NCI-H526 (cell line): Measurements from ENCODE around the gene DLG1.

Experiments
- DNase-seq, 2 experiments: peaks; one replicate each; lab custom pipeline; 2025; lab: John Stamatoyannopoulos, UW

Gene DLG1

DNA sequence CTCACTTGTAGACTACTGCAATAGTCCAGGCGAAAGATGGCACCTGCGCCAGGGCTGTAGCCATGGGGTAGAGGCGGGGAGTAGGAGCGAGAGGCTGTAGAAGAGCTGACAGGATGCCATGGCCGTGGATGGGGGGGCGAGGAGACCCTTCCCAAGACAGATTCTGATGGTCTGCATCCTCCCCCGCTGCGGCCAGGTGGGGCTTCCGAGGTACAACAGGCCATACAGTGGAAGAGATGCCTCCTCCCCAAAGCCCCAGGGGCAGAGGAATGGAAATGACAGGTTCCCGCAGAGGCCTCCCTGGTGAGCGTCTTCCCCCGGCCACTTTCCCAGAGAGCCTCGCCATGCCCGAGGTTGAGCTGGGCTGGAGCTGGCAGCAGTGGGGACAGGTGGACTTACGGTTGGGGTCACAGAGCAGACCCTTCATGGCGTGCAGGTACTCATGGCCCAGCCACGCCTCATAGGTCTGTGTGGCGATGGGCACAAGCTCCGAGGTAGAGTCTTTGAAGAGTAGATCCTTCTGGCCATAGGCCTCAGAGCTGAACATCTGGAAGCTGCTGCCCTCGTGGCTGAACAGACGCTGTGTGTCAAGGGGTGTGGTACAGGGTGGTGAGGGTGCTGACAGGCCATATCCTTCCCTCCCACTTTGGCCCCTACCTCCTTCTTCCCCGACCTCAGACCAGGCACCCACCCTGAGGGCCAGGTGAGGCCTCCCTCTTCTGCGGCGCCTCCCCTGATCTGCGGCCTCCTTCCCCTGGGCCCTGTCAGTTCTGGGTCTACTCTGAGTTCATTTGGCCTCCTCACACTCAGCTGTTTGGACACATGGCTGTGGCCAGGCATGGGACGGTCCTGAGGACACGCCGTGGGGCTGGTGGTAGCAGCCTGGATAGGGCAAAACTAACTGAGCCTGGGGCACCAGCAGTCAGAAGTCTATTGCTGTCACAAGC, 282.3 kb downstream of the DLG1 start:
- DNase-seq: peak in 1 of 2 experiments; percentile 31

GRCh38 chr3:197014942-197015575, 283.4 kb downstream of the DLG1 start:
- no peak for DNase-seq

GRCh38 chr3:197014024-197014423, 284.4 kb downstream of the DLG1 start:
- no peak for DNase-seq

- DNase-seq: no peak
Observed at GRCh38 chr3:197012540-197012883, 285.9 kb downstream of the DLG1 start.

- DNase-seq: no peak
Observed at GRCh38 chr3:197011780-197012539, 286.5 kb downstream of the DLG1 start.

- DNase-seq: no peak
Observed at GRCh38 chr3:197010556-197011351, 287.7 kb downstream of the DLG1 start.

- no peak for DNase-seq
Observed at GRCh38 chr3:197009532-197010019, 288.8 kb downstream of the DLG1 start.

GRCh38 chr3:197008436-197009209, 289.8 kb downstream of the DLG1 start:
- no peak for DNase-seq

DNA sequence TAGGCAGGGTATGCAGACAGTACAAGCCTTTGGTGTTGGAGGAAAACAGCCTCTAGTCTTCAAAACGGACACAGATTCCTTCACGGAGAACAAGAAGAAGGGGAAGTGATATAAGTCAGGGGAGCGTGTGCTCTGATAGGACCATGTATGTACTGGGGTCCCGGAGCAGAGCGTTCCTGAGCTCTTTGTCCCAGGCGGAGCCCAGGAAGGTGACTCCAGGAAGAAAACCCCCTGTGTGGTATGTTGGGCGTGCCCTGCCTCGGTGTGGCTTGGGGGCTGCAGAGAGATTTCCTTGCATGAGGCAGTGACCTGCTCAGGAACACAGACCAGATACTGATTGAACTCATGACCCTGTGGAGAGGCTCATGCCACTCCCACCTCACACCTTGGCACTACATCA, 290.5 kb downstream of the DLG1 start:
- DNase-seq: no peak

DNA sequence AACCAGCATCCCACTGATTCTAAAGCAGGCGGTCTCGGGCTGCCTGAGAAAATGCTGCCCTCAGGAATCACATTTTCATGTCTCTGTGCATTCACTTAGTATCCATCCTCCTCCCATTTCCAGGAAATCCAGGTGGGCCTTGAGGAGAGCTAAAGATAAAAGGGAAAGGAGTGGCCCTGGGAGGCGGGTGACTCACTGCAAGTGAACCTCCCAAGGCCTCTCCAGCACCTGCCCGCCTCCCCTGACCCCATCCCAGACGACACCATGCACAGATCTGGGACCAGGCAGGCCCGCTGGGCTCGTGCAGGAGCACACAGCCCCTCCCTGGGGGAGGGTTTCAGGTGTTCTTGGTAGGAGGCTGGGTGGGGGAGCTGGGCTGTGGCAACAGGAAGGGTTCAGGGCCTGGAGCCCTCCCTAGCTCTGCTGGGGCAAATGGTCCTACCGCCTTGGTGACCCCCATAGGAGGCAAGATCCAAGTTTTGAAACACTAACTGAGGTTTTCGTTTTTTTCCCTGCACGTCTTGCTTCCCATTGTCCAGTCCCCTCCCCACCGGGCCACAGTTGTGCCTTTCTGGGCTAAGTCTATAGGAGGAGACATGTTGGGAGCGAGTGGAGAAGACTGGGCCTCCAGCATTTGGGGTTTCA, 291.0 kb downstream of the DLG1 start:
- no peak for DNase-seq

- no peak for DNase-seq
Observed at GRCh38 chr3:197006860-197007259, 291.6 kb downstream of the DLG1 start.

DNA sequence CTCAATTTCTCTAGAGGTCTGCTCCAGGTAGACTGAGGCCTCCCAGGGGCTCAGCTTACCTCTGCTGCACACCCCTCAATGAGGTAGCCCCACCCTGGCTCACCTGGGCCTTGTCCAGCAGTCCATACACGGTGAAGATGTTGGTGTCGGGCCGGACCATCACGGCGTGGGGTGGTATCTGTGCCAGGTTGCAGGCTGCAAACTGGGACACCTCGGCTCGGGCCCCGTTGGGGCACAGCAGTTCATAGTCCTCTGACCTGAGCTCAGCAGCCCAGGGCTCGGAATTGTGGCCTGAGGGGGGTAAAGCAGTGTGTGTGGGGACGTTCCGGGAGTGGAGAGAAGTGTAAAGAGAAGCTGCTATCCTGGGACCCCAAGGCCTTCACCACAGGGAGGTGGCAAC, 292.0 kb downstream of the DLG1 start:
- no peak for DNase-seq

DNA sequence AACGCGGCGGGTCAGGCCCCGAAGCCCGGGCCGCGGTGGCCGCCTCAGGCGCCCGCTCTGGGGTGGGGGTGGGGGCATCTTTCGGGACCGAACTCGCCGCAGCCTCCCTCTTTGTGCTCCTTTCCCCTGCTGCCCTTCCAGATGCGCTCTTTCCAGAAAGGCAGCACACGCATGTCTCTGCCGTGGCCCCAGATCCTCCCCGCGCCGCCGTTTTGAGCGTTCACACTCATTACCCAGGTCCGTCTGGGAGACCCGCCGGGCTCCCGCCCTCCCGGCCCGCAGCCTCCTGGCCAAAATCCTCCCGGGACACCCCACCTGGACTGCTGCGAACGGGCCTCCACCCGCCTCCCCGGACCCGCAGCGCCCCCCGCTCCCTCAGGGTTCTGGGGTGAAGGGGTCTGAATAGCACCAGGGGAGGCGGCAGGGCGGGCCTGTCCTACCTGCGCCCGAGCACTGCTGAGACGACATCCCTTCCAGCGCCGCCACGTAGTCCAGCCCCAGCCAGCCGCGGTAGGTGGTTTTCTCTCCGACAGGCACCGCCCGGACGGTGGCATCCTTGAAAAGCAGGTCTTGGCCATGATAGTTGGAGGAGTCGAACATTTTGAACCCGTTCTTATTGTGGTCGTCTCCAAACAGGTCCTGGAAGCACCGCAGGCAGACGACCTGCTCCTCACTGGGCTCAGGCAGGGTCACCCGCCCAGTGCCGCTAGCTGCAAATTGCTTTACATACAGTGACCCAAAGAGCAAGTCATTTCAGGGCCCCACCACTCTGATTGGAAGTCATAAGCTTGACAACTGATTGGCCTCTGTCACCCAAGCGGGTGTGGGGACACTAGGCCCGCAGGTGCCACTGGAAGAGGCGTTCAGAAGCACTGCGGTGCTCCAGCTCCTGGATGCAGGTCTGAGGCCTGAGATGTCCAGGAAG, 294.7 kb downstream of the DLG1 start:
- DNase-seq: peak in 1 of 2 experiments; percentile 81

- peak; percentile 51 to 92 for DNase-seq
Observed at GRCh38 chr3:197002701-197003454, 295.5 kb downstream of the DLG1 start.

- DNase-seq: no peak
Observed at GRCh38 chr3:197001972-197002700, 296.3 kb downstream of the DLG1 start.

DNA sequence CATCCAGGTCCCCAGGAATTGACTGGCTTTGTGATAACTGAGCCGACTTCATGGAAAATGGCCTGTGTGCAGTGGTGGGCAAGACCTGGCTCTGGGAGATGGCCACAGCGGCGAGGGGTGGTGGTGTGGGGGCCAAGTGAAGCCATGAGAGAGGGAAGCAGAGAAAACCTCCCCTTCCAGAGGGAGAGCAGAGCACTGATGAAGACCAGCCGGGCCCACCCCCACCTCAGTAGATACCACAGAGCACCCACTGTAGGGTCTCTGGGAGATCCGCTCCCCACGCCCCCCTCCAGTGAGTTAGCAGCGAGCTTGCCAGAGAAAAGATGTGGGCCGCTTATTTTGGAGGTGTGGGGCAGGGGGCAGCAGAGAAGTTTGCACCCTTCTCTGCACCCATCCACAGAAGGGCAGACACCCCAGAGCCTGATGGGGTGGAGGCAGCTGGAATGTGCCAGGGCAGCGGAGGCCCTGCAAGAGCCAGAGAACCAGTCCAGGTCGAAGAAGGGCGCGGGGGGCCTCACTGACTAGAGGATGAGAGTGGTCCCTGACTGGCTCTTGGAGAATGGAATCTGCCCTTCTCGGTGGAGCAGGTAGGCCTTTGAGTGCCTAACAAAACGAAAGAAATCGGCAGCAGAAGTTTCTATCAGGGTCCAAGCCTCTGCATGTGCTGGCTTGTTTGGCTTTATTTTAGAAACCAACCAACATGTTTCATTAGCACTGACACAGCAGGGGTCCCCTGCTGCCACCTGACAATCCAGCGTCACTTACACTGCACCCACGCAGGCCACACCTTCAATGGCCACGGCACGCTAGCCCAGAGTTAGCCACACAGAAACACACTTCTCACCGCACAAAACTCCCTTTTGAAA, 297.1 kb downstream of the DLG1 start:
- DNase-seq: no peak

GRCh38 chr3:197000211-197000610, 298.2 kb downstream of the DLG1 start:
- no peak for DNase-seq
